ENCODE data around the gene TFB2M. TPM values are rescaled to one million over a fixed set of nuclear protein-coding genes. Genes with fewer than 3 reads are reported as not detected.

Gene TFB2M
- total RNA-seq, 1 donor from 2014 or later: 13.6 TPM

- intact Hi-C loops (cut with micrococcal nuclease): loop anchor here (10.0 kb wide), 2 partner anchors 164 to 1406 kb away; partner anchors contain the start of genes KIF26B and SCCPDH
Measured at GRCh38 chr1:246560833-246561232, 5.2 kb downstream of the TFB2M start.

- intact Hi-C loops (cut with micrococcal nuclease): no loop called here
Measured at GRCh38 chr1:246559310-246559709, 6.8 kb downstream of the TFB2M start.

- intact Hi-C loops (cut with micrococcal nuclease): no loop called here
Measured at GRCh38 chr1:246558041-246558440, 8.0 kb downstream of the TFB2M start.

GRCh38 chr1:246554201-246554600 lies 11.9 kb downstream of the TFB2M start:
- intact Hi-C loops (cut with micrococcal nuclease): no loop called here

GRCh38 chr1:246552110-246552509 lies 14.0 kb downstream of the TFB2M start:
- intact Hi-C loops (cut with micrococcal nuclease): no loop called here

GRCh38 chr1:246550402-246550801 lies 15.7 kb downstream of the TFB2M start:
- intact Hi-C loops (cut with micrococcal nuclease): no loop called here

- intact Hi-C loops (cut with micrococcal nuclease): no loop called here
Measured at GRCh38 chr1:246549665-246550064, 16.4 kb downstream of the TFB2M start.

- intact Hi-C loops (cut with micrococcal nuclease): no loop called here
Measured at GRCh38 chr1:246544001-246544400, 22.1 kb downstream of the TFB2M start.

- intact Hi-C loops (cut with micrococcal nuclease): no loop called here
Measured at GRCh38 chr1:246540738-246541491, 25.1 kb downstream of the TFB2M start.

GRCh38 chr1:246537887-246538286 lies 28.2 kb downstream of the TFB2M start:
- intact Hi-C loops (cut with micrococcal nuclease): no loop called here

- intact Hi-C loops (cut with micrococcal nuclease): no loop called here
Measured at GRCh38 chr1:246537441-246537840, 28.6 kb downstream of the TFB2M start.

- intact Hi-C loops (cut with micrococcal nuclease): no loop called here
Measured at GRCh38 chr1:246534114-246534513, 31.9 kb downstream of the TFB2M start.

GRCh38 chr1:246533371-246533905 lies 32.6 kb downstream of the TFB2M start:
- intact Hi-C loops (cut with micrococcal nuclease): no loop called here

GRCh38 chr1:246532519-246532918 lies 33.5 kb downstream of the TFB2M start:
- intact Hi-C loops (cut with micrococcal nuclease): no loop called here

GRCh38 chr1:246530482-246530881 lies 35.6 kb downstream of the TFB2M start:
- intact Hi-C loops (cut with micrococcal nuclease): no loop called here

GRCh38 chr1:246528933-246529731 lies 36.9 kb downstream of the TFB2M start:
- intact Hi-C loops (cut with micrococcal nuclease): no loop called here

GRCh38 chr1:246527402-246528088 lies 38.5 kb downstream of the TFB2M start:
- intact Hi-C loops (cut with micrococcal nuclease): no loop called here

GRCh38 chr1:246526915-246527314 lies 39.1 kb downstream of the TFB2M start:
- intact Hi-C loops (cut with micrococcal nuclease): no loop called here

GRCh38 chr1:246526380-246526779 lies 39.7 kb downstream of the TFB2M start:
- intact Hi-C loops (cut with micrococcal nuclease): no loop called here

GRCh38 chr1:246519514-246519913 lies 46.5 kb downstream of the TFB2M start:
- intact Hi-C loops (cut with micrococcal nuclease): no loop called here

GRCh38 chr1:246518456-246519205 lies 47.4 kb downstream of the TFB2M start:
- intact Hi-C loops (cut with micrococcal nuclease): no loop called here
